Measurements from ENCODE around the gene LYPD6.

Gene LYPD6

DNA sequence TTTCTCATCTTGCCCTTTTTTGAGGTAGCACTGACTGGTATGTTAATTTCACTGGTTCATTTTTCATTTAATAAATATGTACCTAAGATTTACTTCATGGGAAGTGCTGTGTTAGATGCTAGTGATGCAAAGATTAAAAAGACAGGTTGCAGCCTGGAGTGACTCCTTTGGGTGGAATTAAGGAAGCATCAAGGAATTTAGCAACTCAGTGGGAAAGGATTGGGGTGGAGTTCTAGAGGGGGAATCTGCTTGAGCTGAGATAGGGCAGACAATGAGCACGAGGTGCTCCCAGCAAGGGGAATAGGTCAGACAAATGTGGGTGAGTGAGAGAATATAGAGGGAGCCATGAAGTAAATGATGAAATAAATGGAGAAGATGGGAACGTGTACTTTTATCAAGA, 57.0 kb downstream of the LYPD6 start:
- no peak for TF ChIP-seq CTCF (IDR thresholded peaks at IDR 0.05; ENCODE audit: borderline replicate concordance, control extremely low read depth, extremely low read depth, insufficient read depth, missing control alignments)
- in situ Hi-C loops (cut with MboI; ENCODE audit: low sequenced_read_pairs, unreplicated experiment), result no loop called here
- no peak for DNase-seq (ENCODE audit: low spot score)

- in situ Hi-C loops (cut with MboI; ENCODE audit: low sequenced_read_pairs, unreplicated experiment), result no loop called here
- no peak for DNase-seq (ENCODE audit: low spot score)
- TF ChIP-seq CTCF (IDR thresholded peaks at IDR 0.05; ENCODE audit: borderline replicate concordance, control extremely low read depth, extremely low read depth, insufficient read depth, missing control alignments), result no peak
Measured at GRCh38 chr2:149388120-149388816, 57.9 kb downstream of the LYPD6 start.

GRCh38 chr2:149389506-149390167, 59.2 kb downstream of the LYPD6 start:
- in situ Hi-C loops (cut with MboI; ENCODE audit: low sequenced_read_pairs, unreplicated experiment), result no loop called here
- DNase-seq (ENCODE audit: low spot score), result no peak
- no peak for TF ChIP-seq CTCF (IDR thresholded peaks at IDR 0.05; ENCODE audit: borderline replicate concordance, control extremely low read depth, extremely low read depth, insufficient read depth, missing control alignments)

- in situ Hi-C loops (cut with MboI; ENCODE audit: low sequenced_read_pairs, unreplicated experiment), result no loop called here
- no peak for TF ChIP-seq CTCF (IDR thresholded peaks at IDR 0.05; ENCODE audit: borderline replicate concordance, control extremely low read depth, extremely low read depth, insufficient read depth, missing control alignments)
- no peak for DNase-seq (ENCODE audit: low spot score)
Measured at GRCh38 chr2:149393614-149394013, 63.2 kb downstream of the LYPD6 start.

DNA sequence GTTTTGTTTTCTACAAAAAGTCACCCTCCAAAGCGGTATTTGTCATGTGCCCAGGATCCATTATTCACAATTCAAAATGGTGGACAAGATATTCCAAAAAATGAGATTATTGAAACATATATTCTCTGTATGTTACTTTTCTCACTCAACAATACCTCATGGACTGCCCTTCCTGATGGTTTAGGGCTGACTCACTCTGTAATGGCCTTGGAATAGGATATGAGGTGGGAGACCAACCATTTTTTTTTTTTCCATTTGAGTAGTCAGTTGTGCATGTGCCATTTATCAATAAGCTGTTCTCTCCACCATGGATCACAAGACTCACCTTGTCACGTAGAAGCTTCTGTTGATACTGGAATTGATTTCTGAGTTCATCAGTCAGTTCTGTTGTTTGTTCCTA, 64.5 kb downstream of the LYPD6 start:
- in situ Hi-C loops (cut with MboI; ENCODE audit: low sequenced_read_pairs, unreplicated experiment), result no loop called here
- TF ChIP-seq CTCF (IDR thresholded peaks at IDR 0.05; ENCODE audit: borderline replicate concordance, control extremely low read depth, extremely low read depth, insufficient read depth, missing control alignments), result no peak
- DNase-seq (ENCODE audit: low spot score), result no peak

DNA sequence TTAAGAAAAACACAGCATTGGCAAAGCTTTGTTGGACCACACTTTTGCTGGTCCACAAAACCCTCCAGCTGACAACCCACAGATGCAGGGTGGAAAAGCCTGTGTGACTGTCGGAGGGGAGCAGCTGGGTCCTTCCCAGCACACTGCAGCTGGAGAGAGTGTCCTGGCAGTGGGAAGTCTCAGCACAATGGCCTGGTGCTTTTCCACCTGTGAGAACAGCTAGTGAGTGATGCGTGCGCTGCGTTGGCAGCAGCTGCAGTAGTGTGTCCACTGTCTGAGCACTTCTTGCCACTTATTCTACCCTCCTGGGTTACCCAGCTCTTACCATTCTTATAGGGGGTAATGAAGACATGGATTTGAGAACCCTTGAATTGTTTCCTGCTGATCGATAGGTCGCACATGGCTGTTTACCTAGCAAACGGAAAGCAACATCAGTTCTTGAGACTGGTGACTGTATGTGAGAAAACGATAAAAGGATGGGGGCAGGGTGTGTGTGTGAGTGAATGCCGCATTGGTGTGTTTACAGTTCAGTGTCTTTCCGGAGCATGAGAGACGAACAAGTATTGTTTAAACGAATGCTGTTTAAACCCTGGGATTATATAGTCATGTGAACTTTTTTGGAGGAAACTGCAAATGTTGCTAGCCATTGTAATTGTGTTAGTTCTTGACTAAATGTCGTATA, 69.7 kb downstream of the LYPD6 start:
- no peak for DNase-seq (ENCODE audit: low spot score)
- in situ Hi-C loops (cut with MboI; ENCODE audit: low sequenced_read_pairs, unreplicated experiment), result no loop called here
- no peak for TF ChIP-seq CTCF (IDR thresholded peaks at IDR 0.05; ENCODE audit: borderline replicate concordance, control extremely low read depth, extremely low read depth, insufficient read depth, missing control alignments)

Measured in GM13976 (cell line).